B cell (primary cell): ENCODE measurements around the gene STX7. TPM values are rescaled to one million over a fixed set of nuclear protein-coding genes. Genes with fewer than 3 reads are reported as not detected.
A peak's percentile ranks its signal among the peaks of the same experiment; 100 is the strongest.

Source experiments
- ATAC-seq: fragments of 200-7000 bp; cut with Tn5 transposase; one replicate; pipeline ENCODE4 v1.10.0; 2021; ENCODE audit warnings: low read depth, mild to moderate bottlenecking, moderate number of reproducible peaks, moderate library complexity
- CTCF ChIA-PET: fragments of 350-600 bp; sonication (Branson Sonifier 250); formaldehyde crosslinking; loops from one replicate; lab custom pipeline; 2021; ENCODE audit warnings: antibody characterized with exemption, inconsistent platforms; lab: Charles Lee
- POLR2A ChIA-PET: fragments of 350-600 bp; sonication (Branson Sonifier 250); formaldehyde crosslinking; loops from one replicate; lab custom pipeline; 2021; ENCODE audit warnings: antibody characterized with exemption; lab: Charles Lee
- DNase-seq: peaks from one replicate; pipeline ENCODE4 v3.0.0; 2013
- H2AFZ ChIP-seq: 2 replicates; pipeline ENCODE4 v1.6.1; 2012; ENCODE audit warnings: mild to moderate bottlenecking, low read depth, low read length; ENCODE audit not compliant: insufficient read depth, poor library complexity, severe bottlenecking
- H3K27ac ChIP-seq, 2 donors: 1 replicate in 1 of 2; 2 replicates in 1 of 2; pipeline ENCODE4 v1.5.1; 2012 to 2013; ENCODE audit warnings: low read length in 2 of 2, mild to moderate bottlenecking in 2 of 2, moderate library complexity in 1 of 2
- H3K27me3 ChIP-seq, 4 experiments: fragments of 200-600 bp in 1 of 4; sonication (generic) in 1 of 4; replicated peaks in 1 of 4; 1 replicate in 2 of 4; 2 replicates in 2 of 4; pipeline versions ENCODE4 v1.6.1 to v1.7.0; 2013 to 2016; ENCODE audit warnings: low read length in 3 of 4, mild to moderate bottlenecking in 2 of 4, mixed read lengths in 1 of 4, moderate library complexity in 1 of 4; ENCODE audit not compliant: insufficient read depth in 4 of 4, control insufficient read depth in 3 of 4; ENCODE audit errors: control extremely low read depth in 1 of 4
- H3K36me3 ChIP-seq, 2 experiments: replicated peaks in 1 of 2; 1 replicate in 1 of 2; 2 replicates in 1 of 2; pipeline versions ENCODE4 v1.6.1 to v1.7.1; 2013; ENCODE audit warnings: low read length in 1 of 2; ENCODE audit not compliant: insufficient read depth in 2 of 2, control insufficient read depth in 1 of 2; ENCODE audit errors: control extremely low read depth in 1 of 2, extremely low read depth in 1 of 2
- H3K4me1 ChIP-seq, 2 donors: fragments of 200-600 bp in 1 of 2; sonication (generic) in 1 of 2; 1 replicate in 1 of 2; 2 replicates in 1 of 2; pipeline versions ENCODE4 v1.5.1 to v1.6.1; 2013 to 2017; ENCODE audit warnings: low read length in 2 of 2; ENCODE audit not compliant: control insufficient read depth in 2 of 2, insufficient read depth in 2 of 2
- H3K4me2 ChIP-seq: replicated peaks from 2 replicates; pipeline ENCODE3; 2012; ENCODE audit warnings: mild to moderate bottlenecking, low read depth, low read length; ENCODE audit not compliant: poor library complexity, severe bottlenecking
- H3K4me3 ChIP-seq, 5 experiments: fragments of 200-600 bp in 1 of 5; sonication (generic) in 1 of 5; 1 replicate in 3 of 5; 2 replicates in 2 of 5; pipeline versions ENCODE4 v1.5.1 to v1.7.0; 2011 to 2016; ENCODE audit warnings: low read length in 4 of 5, mild to moderate bottlenecking in 4 of 5, low read depth in 2 of 5, control low read depth in 1 of 5, moderate library complexity in 1 of 5; ENCODE audit not compliant: insufficient read depth in 1 of 5; ENCODE audit errors: control extremely low read depth in 1 of 5, extremely low read depth in 1 of 5
- H3K79me2 ChIP-seq: fragments of 200-600 bp; sonication (generic); one replicate; pipeline ENCODE4 v1.6.0; 2016; ENCODE audit warnings: low read length; ENCODE audit not compliant: control insufficient read depth, insufficient read depth
- H3K9ac ChIP-seq: fragments of 200-600 bp; sonication (generic); 2 replicates; pipeline ENCODE4 v1.6.1; 2017; ENCODE audit warnings: mild to moderate bottlenecking, low read length, moderate library complexity
- H3K9me3 ChIP-seq, 3 donors: one replicate each; pipeline versions ENCODE4 v1.6.1 to v1.7.1; 2013; ENCODE audit warnings: low read length in 2 of 3; ENCODE audit not compliant: control insufficient read depth in 2 of 3, insufficient read depth in 1 of 3; ENCODE audit errors: control extremely low read depth in 1 of 3
- H4K20me1 ChIP-seq: 2 replicates; pipeline ENCODE4 v1.6.0; 2012; ENCODE audit warnings: mild to moderate bottlenecking, low read length; ENCODE audit not compliant: insufficient read depth, control insufficient read depth, poor library complexity, severe bottlenecking
- H3K27ac Mint-ChIP-seq: one replicate; pipeline ENCODE4 v1.8.0; 2021; ENCODE audit warnings: mixed read lengths
- H3K27me3 Mint-ChIP-seq: one replicate; pipeline ENCODE4 v1.8.0; 2021; ENCODE audit warnings: mixed read lengths
- H3K4me1 Mint-ChIP-seq: one replicate; pipeline ENCODE4 v1.8.0; 2021; ENCODE audit warnings: mixed read lengths
- H3K4me3 Mint-ChIP-seq: one replicate; pipeline ENCODE4 v1.8.0; 2021; ENCODE audit warnings: mixed read lengths
- H3K9me3 Mint-ChIP-seq: one replicate; pipeline ENCODE4 v1.8.0; 2022; ENCODE audit warnings: mixed read lengths; ENCODE audit not compliant: insufficient read depth
- EZH2 ChIP-seq: IDR thresholded peaks from 2 replicates; pipeline ENCODE4 v1.6.1; 2012; ENCODE audit warnings: borderline replicate concordance, low read depth, mild to moderate bottlenecking, moderate library complexity, low read length; ENCODE audit not compliant: insufficient read depth, poor library complexity, severe bottlenecking
- WGBS: methylation state at CpG from one replicate; pipeline ENCODE4 v1.1.5; 2013; ENCODE audit warnings: missing lambda C conversion rate; ENCODE audit not compliant: insufficient coverage; 5-methylcytosine and 5-hydroxymethylcytosine counted together
- intact Hi-C: fragments of 100-400 bp; cut with micrococcal nuclease; formaldehyde crosslinking; loops from one replicate; pipeline ENCODE4 v1.10.0; 2022
- polyA plus RNA-seq: library from polyadenylated mRNA; depleted of rRNA; stranded (reverse); fragments of >200 nt; gene quantifications from 2 replicates; pipeline ENCODE4 v1.2.3, GENCODE V29; 2012
- total RNA-seq, 2 donors: library from RNA; stranded (reverse); fragments of 120-200 nt in 1 of 2; gene quantifications; 1 replicate in 1 of 2; 2 replicates in 1 of 2; pipeline versions ENCODE4 v1.2.3 to v1.2.4, GENCODE V29; 2013 to 2022
- TF ChIP-seq, protein P1 (sequence below): fragments of 200-600 bp; IDR thresholded peaks from one replicate; pipeline ENCODE4 v1.8.0; 2022; ENCODE audit warnings: antibody characterized with exemption, mild to moderate bottlenecking

STX7 gene
- total and polyA plus RNA-seq, 2 donors (not counting 1 experiment from before 2014, with no cell fraction given) = 70.9 to 221 TPM

DNA sequence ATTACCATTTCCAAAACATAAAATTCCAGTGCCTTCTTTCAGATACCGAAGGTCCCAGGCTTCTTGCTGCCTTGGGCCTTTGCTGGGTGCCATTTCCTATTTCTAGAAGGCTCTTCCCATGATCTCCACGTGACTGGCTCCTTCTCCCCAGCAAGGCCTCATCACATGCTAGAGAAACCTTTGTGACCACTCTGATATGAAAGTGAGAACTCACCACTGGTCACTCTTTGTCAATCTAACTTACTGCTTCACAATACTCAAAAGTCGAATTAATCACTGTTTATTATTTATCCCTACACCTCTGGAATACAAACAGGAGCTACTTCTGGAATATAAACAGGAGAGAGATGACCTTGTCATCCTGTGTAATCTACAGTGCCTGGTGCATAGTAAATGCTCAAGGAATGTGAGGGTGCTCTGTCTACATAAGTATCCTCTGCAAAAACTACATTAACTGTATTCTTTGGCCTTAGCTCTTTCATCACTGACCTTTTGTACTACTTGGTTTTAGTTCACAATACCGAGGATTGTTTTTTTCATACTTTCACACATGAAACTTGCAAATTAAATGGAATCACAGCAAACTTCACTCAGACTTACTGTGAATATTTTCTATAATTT is 1.6 kb downstream of the STX7 start:
- H2AFZ ChIP-seq = no peak overlapping the region
- ATAC-seq = no peak
- DNase-seq = no peak
- no peaks in the 10 kb centered on the region for H3K9me3 ChIP-seq
- peak overlapping the region; percentile 59 to 86 (median 81) for H3K4me3 ChIP-seq
- peak overlapping the region; percentile 73 for H3K9ac ChIP-seq
- H3K36me3 ChIP-seq = peaks cover 19 to 29% of the 10 kb centered on the region in 2 experiments
- peaks cover 81% of the 10 kb centered on the region for H3K79me2 ChIP-seq
- peak overlapping the region; percentile 19 to 90 for H3K27ac ChIP-seq
- H3K4me2 ChIP-seq = peak overlapping the region; percentile 84
- 11% methylated on average over 2 of the region's 4 CpGs for WGBS
- peak overlapping the region; percentile 92 for H3K27ac Mint-ChIP-seq
- peaks cover 72% of the 10 kb centered on the region for H3K4me1 Mint-ChIP-seq
- H3K27me3 ChIP-seq = no peaks in the 10 kb centered on the region
- intact Hi-C loops = loop anchor here (5.0 to 10.0 kb wide), 2 partner anchors 286 to 1447 kb away; partner anchors contain the start of genes EPB41L2 and SLC18B1
- TF ChIP-seq, protein P1, sequence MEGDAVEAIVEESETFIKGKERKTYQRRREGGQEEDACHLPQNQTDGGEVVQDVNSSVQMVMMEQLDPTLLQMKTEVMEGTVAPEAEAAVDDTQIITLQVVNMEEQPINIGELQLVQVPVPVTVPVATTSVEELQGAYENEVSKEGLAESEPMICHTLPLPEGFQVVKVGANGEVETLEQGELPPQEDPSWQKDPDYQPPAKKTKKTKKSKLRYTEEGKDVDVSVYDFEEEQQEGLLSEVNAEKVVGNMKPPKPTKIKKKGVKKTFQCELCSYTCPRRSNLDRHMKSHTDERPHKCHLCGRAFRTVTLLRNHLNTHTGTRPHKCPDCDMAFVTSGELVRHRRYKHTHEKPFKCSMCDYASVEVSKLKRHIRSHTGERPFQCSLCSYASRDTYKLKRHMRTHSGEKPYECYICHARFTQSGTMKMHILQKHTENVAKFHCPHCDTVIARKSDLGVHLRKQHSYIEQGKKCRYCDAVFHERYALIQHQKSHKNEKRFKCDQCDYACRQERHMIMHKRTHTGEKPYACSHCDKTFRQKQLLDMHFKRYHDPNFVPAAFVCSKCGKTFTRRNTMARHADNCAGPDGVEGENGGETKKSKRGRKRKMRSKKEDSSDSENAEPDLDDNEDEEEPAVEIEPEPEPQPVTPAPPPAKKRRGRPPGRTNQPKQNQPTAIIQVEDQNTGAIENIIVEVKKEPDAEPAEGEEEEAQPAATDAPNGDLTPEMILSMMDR = no peak
- no peak for TF ChIP-seq EZH2
- peaks cover 44 to 52% of the 10 kb centered on the region in 2 donors for H3K4me1 ChIP-seq
- H3K27me3 Mint-ChIP-seq = no peaks in the 10 kb centered on the region
- ChIA-PET POLR2A (interaction anchor here (0.6 to 2.7 kb wide), 3 partner anchors 11 to 219 kb away, joined by 3 to 25 read pairs (median 7); no protein-coding TSS in a partner anchor), CTCF (interaction anchor here (2.2 to 8.5 kb wide), 3 partner anchors 25 to 232 kb away, joined by 10 to 81 read pairs (median 17); no protein-coding TSS in a partner anchor)
- peak overlapping the region; percentile 90 for H3K4me3 Mint-ChIP-seq
- H3K9me3 Mint-ChIP-seq = no peaks in the 10 kb centered on the region
- peaks cover 42% of the 10 kb centered on the region for H4K20me1 ChIP-seq
